Measurements from ENCODE around the gene DRG1. TPM values are rescaled to one million over a fixed set of nuclear protein-coding genes. Genes with fewer than 3 reads are reported as not detected.
"Not testable (repeated sequence)": the region's sequence is repeated elsewhere in the genome, so short reads cannot be mapped to it uniquely, and the experiment has no call there.

DRG1 gene
- total RNA-seq, 4 donors from 2014 or later, result 35.9 to 86.7 (median 51.9) TPM

- 85 to 90% methylated on average over 2 of the region's 2 CpGs for WGBS, 2 donors
- Histone ChIP-seq H3K9me3 (no peaks in the 10 kb centered on the region), H3K27me3 (no peaks in the 10 kb centered on the region), H3K4me3 (no peak overlapping the region), H3K36me3 (peaks cover 0 to 83% (median 20%) of the 10 kb centered on the region in 3 donors), H3K27ac (no peak overlapping the region), H3K4me1 (no peaks in the 10 kb centered on the region)
- no peak for DNase-seq (ENCODE audit: low spot score in 2 of 2)
- TF ChIP-seq EP300 (IDR thresholded peaks at IDR 0.05) (no peak), POLR2A (IDR thresholded peaks at IDR 0.05) (no peak), CTCF (IDR thresholded peaks at IDR 0.05) (no peak)
Observed at GRCh38 chr22:31465307-31465706, 65.9 kb downstream of the DRG1 start.

GRCh38 chr22:31474743-31475142, 75.3 kb downstream of the DRG1 start:
- Histone ChIP-seq H3K36me3 (peaks cover 0 to 39% (median 0%) of the 10 kb centered on the region in 3 donors), H3K27ac (no peak overlapping the region), H3K4me3 (no peak overlapping the region), H3K9me3 (no peaks in the 10 kb centered on the region), H3K4me1 (peaks cover 0 to 16% (median 0%) of the 10 kb centered on the region in 4 donors), H3K27me3 (no peaks in the 10 kb centered on the region)
- TF ChIP-seq POLR2A (IDR thresholded peaks at IDR 0.05) (no peak), EP300 (IDR thresholded peaks at IDR 0.05) (no peak), CTCF (IDR thresholded peaks at IDR 0.05) (no peak)
- DNase-seq (ENCODE audit: low spot score in 2 of 2), result no peak
- 77% methylated on average over 2 of the region's 2 CpGs for WGBS, 2 donors

DNA sequence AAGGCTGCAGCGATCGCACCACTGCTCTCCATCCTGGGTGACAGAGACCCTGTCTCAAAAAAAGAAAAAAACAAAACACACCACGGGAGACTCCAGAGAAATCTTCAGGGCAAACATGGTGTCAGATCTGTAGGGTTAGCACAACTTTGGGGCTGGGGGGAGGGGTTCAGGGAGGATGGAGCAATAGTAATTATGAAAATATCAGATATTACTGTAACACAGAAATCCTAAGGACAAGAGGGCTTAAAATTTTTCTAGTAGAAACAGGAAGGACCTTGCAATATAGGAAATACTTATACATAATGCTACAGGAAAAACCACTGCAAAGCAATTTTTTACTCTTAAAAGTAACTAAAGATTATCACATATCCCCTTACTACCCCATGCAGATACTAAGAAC, 76.4 kb downstream of the DRG1 start:
- Histone ChIP-seq H3K4me3 (no peak overlapping the region), H3K36me3 (peaks cover 0 to 40% (median 0%) of the 10 kb centered on the region in 3 donors), H3K4me1 (peaks cover 0 to 16% (median 0%) of the 10 kb centered on the region in 4 donors), H3K9me3 (no peaks in the 10 kb centered on the region), H3K27me3 (no peaks in the 10 kb centered on the region), H3K27ac (no peak overlapping the region)
- DNase-seq (ENCODE audit: low spot score in 2 of 2), result no peak
- 80% methylated on average over 3 of the region's 3 CpGs for WGBS, 2 donors
- TF ChIP-seq EP300 (IDR thresholded peaks at IDR 0.05), result no peak
- no peak for TF ChIP-seq CTCF (IDR thresholded peaks at IDR 0.05)
- no peak for TF ChIP-seq POLR2A (IDR thresholded peaks at IDR 0.05)

GRCh38 chr22:31477329-31477728, 77.9 kb downstream of the DRG1 start:
- WGBS, 2 donors, result 87 to 88% methylated on average over 4 of the region's 4 CpGs
- Histone ChIP-seq H3K4me1 (peaks cover 0 to 16% (median 0%) of the 10 kb centered on the region in 4 donors), H3K9me3 (no peaks in the 10 kb centered on the region), H3K36me3 (peaks cover 0 to 47% (median 0%) of the 10 kb centered on the region in 3 donors), H3K4me3 (no peak overlapping the region), H3K27me3 (no peaks in the 10 kb centered on the region), H3K27ac (no peak overlapping the region)
- TF ChIP-seq CTCF (IDR thresholded peaks at IDR 0.05), result no peak
- no peak for DNase-seq (ENCODE audit: low spot score in 2 of 2)

DNA sequence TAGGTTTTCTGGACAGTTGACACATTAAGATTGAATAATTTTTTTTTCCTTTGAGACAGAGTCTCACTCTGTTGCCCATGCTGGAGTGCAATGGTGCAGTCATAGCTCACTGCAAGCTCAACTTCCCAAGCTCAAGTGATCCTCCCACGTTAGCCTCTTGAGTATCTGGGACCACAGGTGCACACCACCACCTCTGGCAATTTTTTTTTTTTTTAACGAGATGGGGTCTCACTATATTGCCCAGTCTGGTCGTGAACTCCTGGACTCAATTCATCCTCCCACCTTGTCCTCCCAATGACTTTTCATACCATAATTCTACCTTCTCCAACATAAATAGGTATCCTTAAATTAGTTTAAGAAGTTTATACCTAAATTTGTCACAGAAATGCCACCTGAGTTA, 81.7 kb downstream of the DRG1 start:
- Histone ChIP-seq H3K27me3 (no peaks in the 10 kb centered on the region), H3K36me3 (peaks cover 0 to 75% (median 0%) of the 10 kb centered on the region in 3 donors), H3K9me3 (no peaks in the 10 kb centered on the region), H3K4me1 (peaks cover 0 to 23% (median 0%) of the 10 kb centered on the region in 4 donors), H3K27ac (no peak overlapping the region), H3K4me3 (no peak overlapping the region)
- DNase-seq (ENCODE audit: low spot score in 2 of 2), result no peak
- WGBS, 2 donors, result 90 to 97% methylated on average over 3 of the region's 3 CpGs
- TF ChIP-seq CTCF (IDR thresholded peaks at IDR 0.05), result no peak
- no peak for TF ChIP-seq POLR2A (IDR thresholded peaks at IDR 0.05)
- TF ChIP-seq EP300 (IDR thresholded peaks at IDR 0.05), result no peak

- H3K36me3 ChIP-seq, result peaks cover 0 to 81% (median 0%) of the 10 kb centered on the region in 3 donors
Observed at GRCh38 chr22:31482470-31482869, 83.1 kb downstream of the DRG1 start.

More at GRCh38 chr22:31482470-31482869, 83.1 kb downstream of the DRG1 start:
- H3K9me3 ChIP-seq; H3K4me3 ChIP-seq; H3K27me3 ChIP-seq; DNase-seq (ENCODE audit: low spot score in 2 of 2); H3K27ac ChIP-seq: not testable (repeated sequence)
- WGBS, 2 donors, result 91 to 92% methylated on average over 8 of the region's 8 CpGs
- peaks cover 0 to 27% (median 0%) of the 10 kb centered on the region in 4 donors for H3K4me1 ChIP-seq

All from tibial nerve (tissue), 4 donors.